ENCODE data around the gene ABR. TPM values are rescaled to one million over a fixed set of nuclear protein-coding genes. Genes with fewer than 3 reads are reported as not detected.
A peak's percentile ranks its signal among the peaks of the same experiment; 100 is the strongest.
"Not testable (repeated sequence)": the region's sequence is repeated elsewhere in the genome, so short reads cannot be mapped to it uniquely, and the experiment has no call there.

Gene ABR
- total and polyA plus RNA-seq, 7 donors = 30.4 to 146 (median 79.3) TPM

DNA sequence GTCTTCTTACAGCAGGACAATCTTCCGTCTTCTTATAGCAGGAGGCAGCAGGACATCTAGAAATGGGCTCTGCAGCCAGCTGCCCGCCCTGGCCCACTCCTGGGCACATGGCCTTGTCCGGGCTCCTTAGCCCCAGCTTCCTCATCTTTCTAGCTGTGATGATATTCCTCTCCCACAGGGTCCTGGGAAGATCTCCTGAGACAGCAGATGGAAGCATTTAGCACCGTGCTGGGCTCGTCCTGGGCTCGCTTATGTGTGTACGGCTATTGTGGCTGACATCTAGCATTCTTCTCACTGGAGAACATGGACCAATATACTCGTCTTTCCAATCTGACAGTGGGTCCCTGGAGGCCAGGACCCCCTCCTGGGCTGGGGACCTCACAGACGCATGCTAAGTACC is 134.3 kb downstream of the ABR start:
- TF ChIP-seq POLR2AphosphoS5 (IDR thresholded peaks at IDR 0.05) (no peak), POLR2A (IDR thresholded peaks at IDR 0.05) (no peak), EP300 (IDR thresholded peaks at IDR 0.05) (no peak)
- TF ChIP-seq, protein P1, sequence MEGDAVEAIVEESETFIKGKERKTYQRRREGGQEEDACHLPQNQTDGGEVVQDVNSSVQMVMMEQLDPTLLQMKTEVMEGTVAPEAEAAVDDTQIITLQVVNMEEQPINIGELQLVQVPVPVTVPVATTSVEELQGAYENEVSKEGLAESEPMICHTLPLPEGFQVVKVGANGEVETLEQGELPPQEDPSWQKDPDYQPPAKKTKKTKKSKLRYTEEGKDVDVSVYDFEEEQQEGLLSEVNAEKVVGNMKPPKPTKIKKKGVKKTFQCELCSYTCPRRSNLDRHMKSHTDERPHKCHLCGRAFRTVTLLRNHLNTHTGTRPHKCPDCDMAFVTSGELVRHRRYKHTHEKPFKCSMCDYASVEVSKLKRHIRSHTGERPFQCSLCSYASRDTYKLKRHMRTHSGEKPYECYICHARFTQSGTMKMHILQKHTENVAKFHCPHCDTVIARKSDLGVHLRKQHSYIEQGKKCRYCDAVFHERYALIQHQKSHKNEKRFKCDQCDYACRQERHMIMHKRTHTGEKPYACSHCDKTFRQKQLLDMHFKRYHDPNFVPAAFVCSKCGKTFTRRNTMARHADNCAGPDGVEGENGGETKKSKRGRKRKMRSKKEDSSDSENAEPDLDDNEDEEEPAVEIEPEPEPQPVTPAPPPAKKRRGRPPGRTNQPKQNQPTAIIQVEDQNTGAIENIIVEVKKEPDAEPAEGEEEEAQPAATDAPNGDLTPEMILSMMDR (IDR thresholded peaks at IDR 0.05) = no peak
- H3K4me1 ChIP-seq = peaks cover 3 to 51% (median 42%) of the 10 kb centered on the region in 4 donors
- no peaks in the 10 kb centered on the region for H3K9me3 ChIP-seq
- peaks cover 0 to 22% (median 6%) of the 10 kb centered on the region in 4 donors for H3K36me3 ChIP-seq
- no peak overlapping the region for H3K4me3 ChIP-seq
- intact Hi-C loops (cut with DNase I) = no loop called here
- 92 to 94% methylated on average over 9 of the region's 9 CpGs for WGBS, 2 donors
- no peaks in the 10 kb centered on the region for H3K27me3 ChIP-seq
- DNase-seq = peak; percentile 49
- H3K27ac ChIP-seq = peak overlapping the region in 2 of 4 donors; percentile 85 to 88

DNA sequence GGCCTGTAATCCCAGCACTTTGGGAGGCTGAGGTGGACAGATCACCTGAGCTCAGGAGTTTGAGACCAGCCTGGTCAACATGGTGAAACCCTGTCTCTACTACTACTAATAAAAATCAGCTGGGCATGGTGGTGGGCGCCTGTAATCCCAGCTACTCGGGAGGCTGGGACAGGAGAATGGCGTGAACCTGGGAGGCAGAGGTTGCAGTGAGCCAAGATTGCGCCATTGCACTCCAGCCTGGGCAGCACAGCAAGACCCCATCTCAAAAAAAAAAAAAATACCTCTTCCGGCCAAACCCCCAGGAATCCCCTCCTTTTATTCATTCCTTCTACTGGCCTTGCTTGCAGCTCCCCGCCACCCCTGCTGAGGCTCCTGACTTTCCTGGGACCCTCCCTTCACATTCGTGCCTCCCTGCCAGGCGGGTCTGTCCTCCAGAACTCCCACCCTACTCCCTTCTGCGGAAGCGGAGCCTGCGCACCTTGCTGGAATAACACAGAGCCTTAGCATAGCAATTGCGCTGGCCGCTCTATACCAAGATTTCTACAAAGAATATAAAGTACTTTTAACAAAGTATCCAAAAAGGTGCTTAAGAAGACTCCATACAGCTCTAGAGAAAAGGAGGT is 135.3 kb downstream of the ABR start:
- WGBS, 2 donors = 92% methylated on average over 13 of the region's 13 CpGs
- H3K4me3 ChIP-seq; H3K27me3 ChIP-seq; intact Hi-C loops (cut with DNase I); H3K9me3 ChIP-seq: not testable (repeated sequence)
- Histone ChIP-seq H3K36me3 (peaks cover 0 to 12% (median 2%) of the 10 kb centered on the region in 4 donors), H3K4me1 (peaks cover 3 to 61% (median 46%) of the 10 kb centered on the region in 4 donors), H3K27ac (peak overlapping the region; percentile 65 to 88 (median 82))
- peak; percentile 40 for DNase-seq

DNA sequence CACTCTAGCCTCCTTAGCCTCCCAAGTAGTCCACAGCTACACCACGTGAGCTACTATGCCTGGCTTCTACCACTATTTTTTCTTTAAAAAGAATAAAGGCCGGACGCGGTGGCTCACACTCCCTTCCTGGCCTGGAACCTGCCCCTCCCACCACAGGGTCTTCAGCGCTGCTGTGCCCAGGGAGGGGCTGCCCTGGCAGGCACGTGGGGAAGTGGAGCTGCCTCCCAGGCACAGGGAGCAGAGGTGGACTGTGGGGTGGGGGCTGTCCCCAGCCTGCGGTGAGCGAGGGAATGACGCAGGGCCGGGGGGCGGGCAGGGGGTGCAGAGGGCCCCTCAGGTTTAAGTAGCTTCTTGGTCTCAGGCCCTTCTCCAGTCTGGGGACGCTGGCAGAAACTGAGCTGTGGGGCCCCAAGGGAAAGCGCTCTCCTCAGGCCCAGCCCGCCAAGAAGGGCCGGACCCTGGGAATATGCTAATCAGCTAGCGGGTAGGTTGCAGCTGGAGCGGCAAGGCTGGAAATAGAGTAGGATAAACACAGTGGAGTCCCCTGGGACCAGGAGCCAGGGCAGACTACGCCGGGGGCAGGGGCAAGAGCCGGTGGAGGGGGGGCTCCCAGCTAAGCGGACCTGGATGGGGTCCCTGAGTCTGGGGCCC is 136.1 kb downstream of the ABR start:
- Histone ChIP-seq H3K36me3 (peaks cover 0 to 9% (median 0%) of the 10 kb centered on the region in 4 donors), H3K27ac (peak overlapping the region; percentile 65 to 88 (median 82)), H3K4me3 (peak overlapping the region in 2 of 4 donors; percentile 2 to 13), H3K4me1 (peaks cover 3 to 65% (median 46%) of the 10 kb centered on the region in 4 donors), H3K27me3 (no peaks in the 10 kb centered on the region), H3K9me3 (no peaks in the 10 kb centered on the region)
- WGBS, 2 donors = 57 to 89% methylated on average over 21 of the region's 21 CpGs
- intact Hi-C loops (cut with DNase I) = no loop called here
- DNase-seq = peak; percentile 81
- TF ChIP-seq EP300 (IDR thresholded peaks at IDR 0.05) = no peak
- TF ChIP-seq, protein P1 (IDR thresholded peaks at IDR 0.05) = no peak
- TF ChIP-seq POLR2AphosphoS5 (IDR thresholded peaks at IDR 0.05) = peak in 1 of 4 donors; percentile 25
- no peak for TF ChIP-seq POLR2A (IDR thresholded peaks at IDR 0.05)

DNA sequence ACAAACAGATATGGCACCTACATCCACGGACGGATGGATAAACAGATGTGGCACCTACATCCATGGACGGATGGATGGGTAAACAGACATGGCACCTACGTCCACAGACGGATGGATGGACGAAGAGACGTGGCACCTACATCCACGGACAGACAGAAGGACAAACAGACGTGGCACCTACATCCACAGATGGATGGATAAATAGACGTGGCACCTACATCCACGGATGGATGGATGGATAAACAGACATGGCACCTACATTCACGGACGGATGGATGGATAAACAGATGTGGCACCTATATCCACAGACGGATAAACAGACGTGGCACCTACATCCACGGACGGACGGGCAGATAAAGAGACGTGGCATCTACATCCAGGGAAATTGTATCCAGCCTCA is 137.3 kb downstream of the ABR start:
- no peaks in the 10 kb centered on the region for H3K36me3 ChIP-seq
- H3K4me3 ChIP-seq = no peak overlapping the region
- no peaks in the 10 kb centered on the region for H3K9me3 ChIP-seq
- H3K27me3 ChIP-seq = no peaks in the 10 kb centered on the region
- peak; percentile 43 for DNase-seq
- 93 to 95% methylated on average over 19 of the region's 19 CpGs for WGBS, 2 donors
- H3K4me1 ChIP-seq = peaks cover 3 to 53% (median 35%) of the 10 kb centered on the region in 4 donors
- intact Hi-C loops (cut with DNase I) = no loop called here
- TF ChIP-seq, protein P1 (IDR thresholded peaks at IDR 0.05) = no peak
- no peak for TF ChIP-seq POLR2AphosphoS5 (IDR thresholded peaks at IDR 0.05)
- no peak for TF ChIP-seq POLR2A (IDR thresholded peaks at IDR 0.05)
- no peak for TF ChIP-seq EP300 (IDR thresholded peaks at IDR 0.05)
- H3K27ac ChIP-seq = peak overlapping the region in 1 of 4 donors; percentile 88

DNA sequence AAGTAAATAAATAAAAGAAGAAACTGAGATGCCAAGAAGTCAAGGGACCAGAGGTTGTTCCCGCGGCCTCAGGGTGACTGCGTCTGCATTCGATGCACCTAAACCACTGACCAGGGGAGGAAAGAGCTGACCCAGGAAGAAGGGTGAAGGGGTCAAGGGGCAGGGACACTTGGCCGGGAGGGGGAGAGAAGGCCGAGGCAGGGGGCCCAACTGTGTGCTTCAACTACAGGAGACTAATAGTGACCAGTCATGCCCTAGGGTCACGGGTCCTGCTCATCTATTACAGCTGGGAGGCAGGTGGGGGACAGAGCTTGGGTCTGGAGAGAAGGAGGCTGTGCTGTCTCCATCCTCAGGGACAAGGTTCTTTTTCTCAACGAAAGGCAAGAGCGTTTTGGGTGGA is 138.0 kb downstream of the ABR start:
- WGBS, 2 donors = 94 to 95% methylated on average over 9 of the region's 9 CpGs
- TF ChIP-seq, protein P1 (IDR thresholded peaks at IDR 0.05) = no peak
- TF ChIP-seq POLR2AphosphoS5 (IDR thresholded peaks at IDR 0.05) = no peak
- TF ChIP-seq POLR2A (IDR thresholded peaks at IDR 0.05) = no peak
- TF ChIP-seq EP300 (IDR thresholded peaks at IDR 0.05) = no peak
- H3K4me3 ChIP-seq = no peak overlapping the region
- intact Hi-C loops (cut with DNase I) = no loop called here
- H3K9me3 ChIP-seq = no peaks in the 10 kb centered on the region
- no peaks in the 10 kb centered on the region for H3K36me3 ChIP-seq
- H3K4me1 ChIP-seq = peaks cover 3 to 45% (median 28%) of the 10 kb centered on the region in 4 donors
- no peak overlapping the region for H3K27ac ChIP-seq
- DNase-seq = peak; percentile 54
- H3K27me3 ChIP-seq = no peaks in the 10 kb centered on the region
